ENCODE results near the gene KANK4.

GRCh38 chr1:62263814-62264353 is 55.4 kb downstream of the KANK4 start:
- TF ChIP-seq CTCF (IDR thresholded peaks at IDR 0.05) (no peak), POLR2A (IDR thresholded peaks at IDR 0.05) (no peak), POLR2AphosphoS5 (IDR thresholded peaks at IDR 0.05) (no peak)
